GM21360 (cell line): ENCODE measurements around the gene FBN2.

Experiments used
- ATAC-seq: cut with Tn5 transposase; IDR thresholded peaks from one replicate; pipeline ENCODE4 v1.9.1; 2021; ENCODE audit warnings: mild to moderate bottlenecking, moderate library complexity; ENCODE audit not compliant: unreplicated experiment

FBN2 gene

GRCh38 chr5:128366147-128366546 lies 171.9 kb downstream of the FBN2 start:
- ATAC-seq, result no peak

- no peak for ATAC-seq
Measured at GRCh38 chr5:128362370-128362769, 175.7 kb downstream of the FBN2 start.

- ATAC-seq, result no peak
Measured at GRCh38 chr5:128358826-128359225, 179.2 kb downstream of the FBN2 start.

- ATAC-seq, result no peak
Measured at GRCh38 chr5:128357226-128357625, 180.8 kb downstream of the FBN2 start.

GRCh38 chr5:128355961-128356360 lies 182.1 kb downstream of the FBN2 start:
- no peak for ATAC-seq

GRCh38 chr5:128353441-128354107 lies 184.5 kb downstream of the FBN2 start:
- no peak for ATAC-seq

- no peak for ATAC-seq
Measured at GRCh38 chr5:128350705-128351104, 187.3 kb downstream of the FBN2 start.

GRCh38 chr5:128349044-128349858 lies 188.8 kb downstream of the FBN2 start:
- ATAC-seq, result no peak

- ATAC-seq, result no peak
Measured at GRCh38 chr5:128346038-128346437, 192.0 kb downstream of the FBN2 start.

GRCh38 chr5:128345247-128345646 lies 192.8 kb downstream of the FBN2 start:
- no peak for ATAC-seq

GRCh38 chr5:128343168-128343567 lies 194.9 kb downstream of the FBN2 start:
- no peak for ATAC-seq

GRCh38 chr5:128341056-128341455 lies 197.0 kb downstream of the FBN2 start:
- ATAC-seq, result no peak

GRCh38 chr5:128340648-128341047 lies 197.4 kb downstream of the FBN2 start:
- no peak for ATAC-seq

- no peak for ATAC-seq
Measured at GRCh38 chr5:128339585-128339984, 198.5 kb downstream of the FBN2 start.

- ATAC-seq, result no peak
Measured at GRCh38 chr5:128338649-128339048, 199.4 kb downstream of the FBN2 start.

GRCh38 chr5:128335339-128335738 lies 202.7 kb downstream of the FBN2 start:
- no peak for ATAC-seq

GRCh38 chr5:128334010-128334716 lies 203.9 kb downstream of the FBN2 start:
- no peak for ATAC-seq

GRCh38 chr5:128331261-128331660 lies 206.8 kb downstream of the FBN2 start:
- ATAC-seq, result no peak

- no peak for ATAC-seq
Measured at GRCh38 chr5:128329386-128329939, 208.6 kb downstream of the FBN2 start.

- ATAC-seq, result no peak
Measured at GRCh38 chr5:128328446-128328845, 209.6 kb downstream of the FBN2 start.

GRCh38 chr5:128328007-128328406 lies 210.0 kb downstream of the FBN2 start:
- ATAC-seq, result no peak
